GM19193 (cell line): ENCODE data around the gene ETV4.

Experiments used
- POLR2A ChIP-seq: IDR thresholded peaks from 4 replicates; pipeline ENCODE4 v1.6.1; 2011; ENCODE audit not compliant: insufficient read depth, insufficient read length; ENCODE audit errors: extremely low read depth

ETV4 gene

GRCh38 chr17:43521389-43521788 is 24.8 kb downstream of the ETV4 start:
- TF ChIP-seq POLR2A = no peak

GRCh38 chr17:43517615-43518386 is 28.3 kb downstream of the ETV4 start:
- TF ChIP-seq POLR2A = no peak

GRCh38 chr17:43517161-43517560 is 29.0 kb downstream of the ETV4 start:
- no peak for TF ChIP-seq POLR2A

GRCh38 chr17:43515656-43516055 is 30.5 kb downstream of the ETV4 start:
- no peak for TF ChIP-seq POLR2A

GRCh38 chr17:43490621-43491020 is 55.5 kb downstream of the ETV4 start:
- no peak for TF ChIP-seq POLR2A

GRCh38 chr17:43483674-43484551 is 62.2 kb downstream of the ETV4 start, which contains the start of gene DHX8:
Gene DHX8 (plus strand): TSS chr17:43483975. CDS start chr17:43484038, 63 bp downstream.
- peak; percentile 92 for TF ChIP-seq POLR2A

- TF ChIP-seq POLR2A = no peak
Measured at GRCh38 chr17:43482103-43483012, 63.8 kb downstream of the ETV4 start.

- no peak for TF ChIP-seq POLR2A
Measured at GRCh38 chr17:43479948-43480347, 66.2 kb downstream of the ETV4 start.
